K562 (cell line): Measurements from ENCODE around the gene RFC2. TPM values are rescaled to one million over a fixed set of nuclear protein-coding genes. Genes with fewer than 3 reads are reported as not detected.

Experiments
- ATAC-seq: fragments of 200-7000 bp; cut with Tn5 transposase; 3 replicates; pipeline ENCODE4 v1.9.1; 2020; ENCODE audit warnings: moderate library complexity
- BruUV-seq: library from RNA; stranded (reverse); fragments of 400-500 nt; replicated peaks from 2 replicates; lab custom pipeline; 2021; lab: Mats Ljungman, UMichigan
- CTCF ChIA-PET: fragments of 300-600 bp; formaldehyde crosslinking; extraction: SDS; loops from one replicate; lab custom pipeline; 2021; ENCODE audit warnings: low intra/inter-chr PET ratio; lab: Yijun Ruan, JAX
- POLR2A ChIA-PET: fragments of 300-600, 350-650 bp; sonication (Branson Sonifier 250); formaldehyde crosslinking; extraction: SDS; loops from one replicate; lab custom pipeline; 2021; ENCODE audit warnings: antibody characterized with exemption, inconsistent platforms; lab: Yijun Ruan, JAX
- DNase-seq, 4 experiments: peaks; one replicate each; pipeline versions ENCODE4 v3.0.0 to v3.0.0-alpha.2; 2011 to 2018; ENCODE audit warnings: low spot score in 3 of 4, mixed read lengths in 3 of 4; ENCODE audit errors: extremely low read depth in 1 of 4
- FAIRE-seq: peaks from 2 replicates; lab custom pipeline; 2011; peaks lifted over from hg19 to GRCh38; lab: Jason Lieb, UNC
- H2AFZ ChIP-seq: 2 replicates; pipeline ENCODE4 v1.6.0; 2011; ENCODE audit warnings: low read depth, low read length, control low read depth, inconsistent platforms
- H3K27ac ChIP-seq: fragments of 200-600 bp; 3 replicates; pipeline ENCODE4 v1.8.0; 2011; ENCODE audit warnings: low read depth, mild to moderate bottlenecking, control low read depth, inconsistent platforms, low read length, moderate library complexity, mixed read lengths; ENCODE audit errors: extremely low read depth
- H3K27me3 ChIP-seq, 2 experiments: fragments of 300-600 bp in 1 of 2; 2 replicates in 1 of 2; 3 replicates in 1 of 2; pipeline versions ENCODE4 v1.6.0 to v1.8.0; 2011; ENCODE audit warnings: inconsistent platforms in 2 of 2, low read length in 2 of 2, mild to moderate bottlenecking in 1 of 2, mixed read lengths in 1 of 2, moderate library complexity in 1 of 2; ENCODE audit not compliant: control insufficient read depth in 2 of 2, insufficient read depth in 2 of 2
- H3K36me3 ChIP-seq: fragments of 300-600 bp; 3 replicates; pipeline ENCODE4 v1.8.0; 2011; ENCODE audit warnings: mild to moderate bottlenecking, low read length, inconsistent platforms; ENCODE audit not compliant: control insufficient read depth, insufficient read depth
- H3K4me1 ChIP-seq, 2 experiments: fragments of 200-600 bp in 1 of 2; replicated peaks in 1 of 2; 2 replicates in 1 of 2; 3 replicates in 1 of 2; pipeline versions ENCODE4 v1.5.1 to v1.8.0; 2011; ENCODE audit warnings: inconsistent platforms in 2 of 2, low read length in 2 of 2, mild to moderate bottlenecking in 1 of 2, mixed read lengths in 1 of 2, moderate library complexity in 1 of 2; ENCODE audit not compliant: control insufficient read depth in 2 of 2, insufficient read depth in 2 of 2
- H3K4me2 ChIP-seq: 2 replicates; pipeline ENCODE4 v1.6.1; 2011; ENCODE audit warnings: low read length, control low read depth, inconsistent platforms, mixed read lengths; ENCODE audit not compliant: insufficient read depth
- H3K4me3 ChIP-seq: fragments of 200-600 bp; sonication (generic), shearing (Covaris generic); 2 replicates; pipeline ENCODE4 v1.5.1; 2016; ENCODE audit warnings: control low read depth, inconsistent platforms
- H3K79me2 ChIP-seq: fragments of 200-600 bp; 3 replicates; pipeline ENCODE4 v1.8.0; 2011; ENCODE audit warnings: low read length, inconsistent platforms; ENCODE audit not compliant: control insufficient read depth, insufficient read depth
- H3K9ac ChIP-seq, 2 experiments: 2 replicates each; pipeline versions ENCODE4 v1.6.0 to v1.6.1; 2011; ENCODE audit warnings: low read depth in 2 of 2, low read length in 2 of 2, control low read depth in 1 of 2, inconsistent platforms in 1 of 2, mild to moderate bottlenecking in 1 of 2, mixed read lengths in 1 of 2; ENCODE audit not compliant: insufficient read depth in 1 of 2
- H3K9me1 ChIP-seq: one replicate; pipeline ENCODE4 v1.6.0; 2011; ENCODE audit warnings: inconsistent platforms, mild to moderate bottlenecking, low read length, moderate library complexity; ENCODE audit not compliant: control insufficient read depth, insufficient read depth
- H3K9me3 ChIP-seq: replicated peaks from 2 replicates; pipeline ENCODE4 v1.5.1; 2011; ENCODE audit warnings: low read depth, low read length, inconsistent platforms; ENCODE audit not compliant: control insufficient read depth, insufficient read depth
- H4K20me1 ChIP-seq: replicated peaks from 2 replicates; pipeline ENCODE4 v1.6.1; 2011; ENCODE audit warnings: low read length, inconsistent platforms, mixed read lengths; ENCODE audit not compliant: control insufficient read depth, insufficient read depth
- EHMT2 ChIP-seq: fragments of 450-650 bp; IDR thresholded peaks from 2 replicates; pipeline ENCODE4 v1.6.1; 2018; ENCODE audit warnings: antibody characterized with exemption
- HNRNPUL1 ChIP-seq: fragments of 200-400 bp; formaldehyde crosslinking; IDR thresholded peaks from 2 replicates; pipeline ENCODE4 v1.6.1; 2017; ENCODE audit warnings: low read length
- MIER1 ChIP-seq: fragments of 450-650 bp; IDR thresholded peaks from 2 replicates; pipeline ENCODE4 v1.6.1; 2016; ENCODE audit warnings: antibody characterized with exemption, mild to moderate bottlenecking, low read depth
- REST ChIP-seq, 2 experiments: fragments of 450-650 bp; formaldehyde crosslinking in 1 of 2; IDR thresholded peaks; 2 replicates each; pipeline versions ENCODE4 v1.4.0 to v1.6.1; 2014 to 2020; ENCODE audit warnings: mild to moderate bottlenecking in 2 of 2, borderline replicate concordance in 1 of 2, low read depth in 1 of 2
- RUNX1 ChIP-seq: sonication (generic); IDR thresholded peaks from 2 replicates; pipeline ENCODE4 v1.6.1; 2016; ENCODE audit warnings: antibody characterized with exemption, low read depth
- SIN3B ChIP-seq: fragments of 450-650 bp; IDR thresholded peaks from 2 replicates; pipeline ENCODE4 v1.6.1; 2017; ENCODE audit warnings: low read depth, mild to moderate bottlenecking, moderate library complexity
- ZNF121 ChIP-seq: sonication (generic); formaldehyde crosslinking; conservative IDR thresholded peaks from 2 replicates; pipeline ENCODE4 v1.8.0; 2022; ENCODE audit warnings: missing genetic modification reagents
- ZNF212 ChIP-seq: fragments of 450-650 bp; formaldehyde crosslinking; IDR thresholded peaks from 2 replicates; pipeline ENCODE4 v1.4.0; 2020; ENCODE audit warnings: mild to moderate bottlenecking
- WGBS: fragments of 100-300 bp; shearing (Covaris generic); methylation state at CpG from one replicate; pipeline ENCODE4 v1.1.6; 2016; ENCODE audit warnings: low coverage, mixed read lengths; ENCODE audit not compliant: insufficient coverage; ENCODE audit errors: missing lambda C conversion rate; 5-methylcytosine and 5-hydroxymethylcytosine counted together
- in situ Hi-C: fragments of 300-500 bp; cut with MboI; formaldehyde crosslinking; loops from 4 replicates; pipeline ENCODE4 v1.15.0; 2018; ENCODE audit warnings: inconsistent platforms, mixed read lengths
- intact Hi-C: fragments of 100-400 bp; cut with micrococcal nuclease; formaldehyde crosslinking; loops from 2 replicates; pipeline ENCODE4 v1.14.2; 2022
- polyA plus RNA-seq, 8 experiments: library from polyadenylated mRNA; depleted of rRNA in 4 of 8; stranded (reverse) in 5 of 8; unstranded in 3 of 8; fragments of >200 nt; fragmentation: Nextera tagmentation in 2 of 8; fragmentation: Illumina TruSeq in 1 of 8; extraction: Ambion mirVana in 2 of 8; extraction: Trizol in 1 of 8; gene quantifications; 2 replicates each; pipeline versions ENCODE4 v1.2.1 to v1.2.3, GENCODE V29; 2011 to 2014; ENCODE audit warnings: inconsistent platforms in 1 of 8, missing spikeins in 1 of 8
- total RNA-seq, 7 experiments: library from RNA; depleted of rRNA in 6 of 7; stranded (reverse); fragments of >200 nt in 6 of 7; fragmentation: Illumina TruSeq in 2 of 7; extraction: Trizol in 2 of 7; gene quantifications; 2 replicates each; pipeline versions ENCODE4 v1.2.1 to v1.2.3, GENCODE V29; 2011 to 2021; ENCODE audit warnings: low replicate concordance in 1 of 7

Gene RFC2
- total and polyA plus RNA-seq, 9 of the 15 experiments (the other 6 are each of a cell fraction or from before 2014, with no cell fraction given): 32.5 to 161 (median 102) TPM

- Histone ChIP-seq H3K9ac (no peak overlapping the region), H3K4me3 (no peak overlapping the region), H3K4me1 (peaks cover 5 to 23% of the 10 kb centered on the region in 2 experiments; a peak in 4 of 5 replicates), H3K27ac (no peak overlapping the region), H3K36me3 (no peaks in the 10 kb centered on the region), H3K27me3 (peaks cover 0 to 11% of the 10 kb centered on the region in 2 experiments; a peak in 2 of 5 replicates), H3K9me3 (no peaks in the 10 kb centered on the region), H3K9me1 (no peaks in the 10 kb centered on the region), H2AFZ (no peak overlapping the region), H3K4me2 (no peak overlapping the region), H4K20me1 (peaks cover 3% of the 10 kb centered on the region; the same call in 1 of the 2 replicates), H3K79me2 (no peaks in the 10 kb centered on the region)
- WGBS: 31% methylated on average over 15 of the region's 15 CpGs
- intact Hi-C loops (no loop called here), in situ Hi-C loops (loop anchor here (5.0 kb wide), 1 partner anchor 35 kb away; no protein-coding TSS in a partner anchor)
- BruUV-seq: no TSS peak
- TF ChIP-seq REST (IDR thresholded peaks at IDR 0.05; ENCODE audit: borderline replicate concordance) (peak; percentile 94), REST (CRISPR knock-in tag; IDR thresholded peaks at IDR 0.05; ENCODE audit: low read depth) (peak; percentile 53; the same call in 1 of the 2 replicates), HNRNPUL1 (no peak), MIER1 (peak; percentile 79), ZNF212 (CRISPR knock-in tag) (no peak), EHMT2 (peak; percentile 85), RUNX1 (no peak), SIN3B (no peak), ZNF121 (CRISPR knock-in tag) (peak; percentile 69; the same call in 1 of the 2 replicates)
- CTCF ChIA-PET: no interaction called here
- POLR2A ChIA-PET: interaction anchor here (0.8 to 1.4 kb wide), 2 partner anchors 8 to 17 kb away, joined by 3 read pairs; partner anchors contain the start of gene CLIP2
- peak; percentile 60 for FAIRE-seq
- ATAC-seq: no peak
- no peak for DNase-seq
Measured at GRCh38 chr7:74297516-74298233, 43.5 kb upstream of the RFC2 start.
